GM23338 (cell line): ENCODE data around the gene MAT2A. TPM values are rescaled to one million over a fixed set of nuclear protein-coding genes. Genes with fewer than 3 reads are reported as not detected.
A peak's percentile ranks its signal among the peaks of the same experiment; 100 is the strongest.

Experiments used
- ATAC-seq: fragments of 200-7000 bp; cut with Tn5 transposase; 3 replicates; pipeline ENCODE4 v1.9.1; 2020
- DNase-seq: peaks from one replicate; pipeline ENCODE4 v3.0.0-alpha.2; 2015; ENCODE audit warnings: low spot score
- H2AFZ ChIP-seq: fragments of 200-600 bp; sonication (generic); 2 replicates; pipeline ENCODE4 v1.8.0; 2016; ENCODE audit warnings: antibody characterized with exemption, mild to moderate bottlenecking, moderate library complexity
- H3F3A ChIP-seq: fragments of 200-600 bp; sonication (generic); replicated peaks from 2 replicates; pipeline ENCODE4 v1.8.0; 2017; ENCODE audit warnings: antibody characterized with exemption, mixed run types, low read depth
- H3K27ac ChIP-seq: fragments of 200-600 bp; sonication (generic); 2 replicates; pipeline ENCODE4 v1.6.1; 2016; ENCODE audit warnings: low read depth
- H3K27me3 ChIP-seq: fragments of 200-600 bp; sonication (generic); 2 replicates; pipeline ENCODE4 v1.8.0; 2016; ENCODE audit warnings: mild to moderate bottlenecking, mixed run types, moderate library complexity; ENCODE audit not compliant: insufficient read depth
- H3K36me3 ChIP-seq: fragments of 200-600 bp; sonication (generic); 2 replicates; pipeline ENCODE4 v1.8.0; 2016; ENCODE audit warnings: mild to moderate bottlenecking; ENCODE audit not compliant: insufficient read depth
- H3K4me1 ChIP-seq: fragments of 200-600 bp; sonication (generic); 2 replicates; pipeline ENCODE4 v1.8.0; 2016; ENCODE audit warnings: mild to moderate bottlenecking, moderate library complexity; ENCODE audit not compliant: insufficient read depth
- H3K4me2 ChIP-seq: fragments of 200-600 bp; sonication (generic); 2 replicates; pipeline ENCODE4 v1.7.1; 2017; ENCODE audit warnings: mixed run types
- H3K4me3 ChIP-seq: fragments of 200-600 bp; sonication (generic); 2 replicates; pipeline ENCODE4 v1.6.1; 2016; ENCODE audit warnings: mixed run types
- H3K79me2 ChIP-seq: fragments of 200-600 bp; sonication (generic); replicated peaks from 2 replicates; pipeline ENCODE4 v1.8.0; 2017; ENCODE audit warnings: mild to moderate bottlenecking; ENCODE audit not compliant: insufficient read depth
- H3K9me2 ChIP-seq: fragments of 200-600 bp; sonication (generic); 2 replicates; pipeline ENCODE4 v1.8.0; 2017; ENCODE audit not compliant: insufficient read depth
- H4K20me1 ChIP-seq: fragments of 200-600 bp; sonication (generic); replicated peaks from 2 replicates; pipeline ENCODE4 v1.8.0; 2017; ENCODE audit warnings: mild to moderate bottlenecking; ENCODE audit not compliant: insufficient read depth
- H3K27ac Mint-ChIP-seq: 2 replicates; pipeline ENCODE4 v1.8.0; 2020; ENCODE audit warnings: inconsistent platforms, mild to moderate bottlenecking, moderate library complexity, mixed read lengths
- H3K27me3 Mint-ChIP-seq: 3 replicates; pipeline ENCODE4 v1.8.0; 2022; ENCODE audit warnings: low read depth, mild to moderate bottlenecking, moderate library complexity, mixed read lengths, inconsistent platforms; ENCODE audit not compliant: insufficient read depth, poor library complexity
- H3K36me3 Mint-ChIP-seq: 3 replicates; pipeline ENCODE4 v1.8.0; 2021; ENCODE audit warnings: low read depth, mild to moderate bottlenecking, inconsistent platforms, moderate library complexity, mixed read lengths
- H3K4me1 Mint-ChIP-seq: 3 replicates; pipeline ENCODE4 v1.8.0; 2020; ENCODE audit warnings: mild to moderate bottlenecking, inconsistent platforms, mixed read lengths
- H3K4me3 Mint-ChIP-seq: 3 replicates; pipeline ENCODE4 v1.8.0; 2021; ENCODE audit warnings: moderate library complexity, mild to moderate bottlenecking, inconsistent platforms, mixed read lengths
- H3K9me3 Mint-ChIP-seq: 3 replicates; pipeline ENCODE4 v1.8.0; 2020; ENCODE audit warnings: moderate library complexity, mild to moderate bottlenecking, inconsistent platforms, mixed read lengths
- CREB1 ChIP-seq: fragments of 250-450 bp; sonication (Bioruptor Pico); IDR thresholded peaks from 2 replicates; pipeline ENCODE4 v1.5.0; 2020; ENCODE audit warnings: low read depth, mild to moderate bottlenecking, moderate library complexity
- EZH2 ChIP-seq: fragments of 200-600 bp; sonication (generic); IDR thresholded peaks from one replicate; pipeline ENCODE4 v1.8.0; 2017; ENCODE audit warnings: antibody characterized with exemption, mild to moderate bottlenecking, low read depth; ENCODE audit not compliant: unreplicated experiment
- EZH2phosphoT487 ChIP-seq: fragments of 200-600 bp; sonication (generic); IDR thresholded peaks from one replicate; pipeline ENCODE4 v1.8.1; 2018; ENCODE audit warnings: antibody characterized with exemption; ENCODE audit not compliant: unreplicated experiment
- JUNB ChIP-seq: IDR thresholded peaks from one replicate; pipeline ENCODE4 v1.6.1; 2016; ENCODE audit warnings: antibody characterized with exemption; ENCODE audit not compliant: unreplicated experiment
- NANOG ChIP-seq: IDR thresholded peaks from 2 replicates; pipeline ENCODE4 v1.6.1; 2016; ENCODE audit warnings: antibody characterized with exemption, borderline replicate concordance
- STAT1 ChIP-seq: IDR thresholded peaks from one replicate; pipeline ENCODE4 v1.6.1; 2016; ENCODE audit warnings: antibody characterized with exemption; ENCODE audit not compliant: unreplicated experiment
- ZNF114 ChIP-seq: fragments of 250-450 bp; sonication (Bioruptor Pico); IDR thresholded peaks from 2 replicates; pipeline ENCODE4 v1.5.0; 2020; ENCODE audit warnings: mild to moderate bottlenecking, moderate library complexity
- ZNF331 ChIP-seq: fragments of 250-450 bp; sonication (Bioruptor Pico); IDR thresholded peaks from 2 replicates; pipeline ENCODE4 v1.5.0; 2020; ENCODE audit warnings: low read depth, mild to moderate bottlenecking, moderate library complexity
- polyA plus RNA-seq: library from polyadenylated mRNA; unstranded; fragments of >200 nt; fragmentation: Nextera tagmentation; extraction: Ambion mirVana; gene quantifications from 2 replicates; pipeline ENCODE4 v1.2.1, GENCODE V29; 2016
- total RNA-seq: library from RNA; depleted of rRNA; stranded (reverse); fragments of >200 nt; shearing (Covaris generic); gene quantifications from 2 replicates; pipeline ENCODE4 v1.2.3, GENCODE V29; 2014
- TF ChIP-seq, protein P1 (sequence below), 2 experiments: fragments of 200-600 bp in 1 of 2; sonication (generic) in 1 of 2; conservative IDR thresholded peaks; 2 replicates each; pipeline versions ENCODE4 v1.5.1 to v1.6.1; 2016 to 2017; ENCODE audit warnings: antibody characterized with exemption in 2 of 2, low read depth in 2 of 2, mild to moderate bottlenecking in 2 of 2, moderate library complexity in 1 of 2
- TF ChIP-seq, protein P2 (sequence below): IDR thresholded peaks from 2 replicates; pipeline ENCODE4 v1.6.1; 2016; ENCODE audit warnings: antibody characterized with exemption
- TF ChIP-seq, protein P3 (sequence below): IDR thresholded peaks from one replicate; pipeline ENCODE4 v1.6.1; 2018; ENCODE audit warnings: antibody characterized with exemption; ENCODE audit not compliant: unreplicated experiment

Gene MAT2A
- total and polyA plus RNA-seq, 2 experiments from 2014 or later, result 105 to 232 TPM

DNA sequence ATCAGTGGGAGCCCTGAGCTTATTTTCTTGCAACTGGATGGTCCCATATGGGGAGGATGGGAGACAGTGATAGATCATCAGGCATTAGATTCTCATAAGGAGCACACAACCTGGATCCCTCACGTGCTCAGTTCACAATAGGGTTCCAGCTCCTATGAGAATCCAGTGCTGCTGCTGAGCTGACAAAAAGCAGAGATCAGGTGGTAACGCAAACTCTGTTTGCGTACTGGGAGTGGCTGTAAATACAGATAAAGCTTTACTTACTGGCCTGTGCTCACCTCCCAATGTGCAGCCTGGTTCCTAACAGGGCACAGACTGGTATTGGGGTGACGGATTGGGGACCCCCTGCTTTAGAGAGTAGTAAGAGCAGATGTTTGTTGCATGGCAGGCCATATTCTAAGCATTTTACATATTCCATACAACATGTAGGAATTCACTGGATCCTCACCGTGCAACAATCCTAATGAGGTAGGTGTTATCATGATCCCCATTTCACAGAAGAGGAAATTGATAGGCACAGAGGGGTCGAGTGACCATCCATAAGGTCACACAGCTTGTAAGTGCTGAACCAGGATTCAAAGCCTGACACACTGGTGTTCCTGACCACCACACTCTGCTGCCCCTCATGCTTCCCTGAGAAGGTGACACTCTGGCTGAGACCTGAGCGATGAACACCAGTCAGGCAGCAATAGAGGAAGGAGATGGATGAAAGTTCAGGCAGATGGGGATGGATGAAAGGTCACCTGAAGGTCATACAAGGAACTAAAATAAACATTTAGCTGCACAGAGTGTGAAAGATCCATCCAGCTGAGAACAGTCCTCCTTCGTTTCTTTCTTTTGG, 15.7 kb upstream of the MAT2A start:
- DNase-seq (no peak), ATAC-seq (no peak)
- no peaks in the 10 kb centered on the region for H3K36me3 ChIP-seq
- no peaks in the 10 kb centered on the region for H3K27me3 ChIP-seq
- H3K4me3 Mint-ChIP-seq, result no peak overlapping the region
- H3K9me2 ChIP-seq, result no peaks in the 10 kb centered on the region
- H3F3A ChIP-seq, result no peaks in the 10 kb centered on the region
- 0 out of 2 replicates have a peak overlapping the region, but pooled peaks have one; percentile 68 for H2AFZ ChIP-seq
- no peak for TF ChIP-seq ZNF331 (CRISPR knock-in tag)
- no peak for TF ChIP-seq EZH2phosphoT487
- no peak for TF ChIP-seq NANOG
- TF ChIP-seq STAT1, result no peak
- no peak for TF ChIP-seq CREB1 (CRISPR knock-in tag)
- no peak for TF ChIP-seq EZH2
- TF ChIP-seq, protein P1, sequence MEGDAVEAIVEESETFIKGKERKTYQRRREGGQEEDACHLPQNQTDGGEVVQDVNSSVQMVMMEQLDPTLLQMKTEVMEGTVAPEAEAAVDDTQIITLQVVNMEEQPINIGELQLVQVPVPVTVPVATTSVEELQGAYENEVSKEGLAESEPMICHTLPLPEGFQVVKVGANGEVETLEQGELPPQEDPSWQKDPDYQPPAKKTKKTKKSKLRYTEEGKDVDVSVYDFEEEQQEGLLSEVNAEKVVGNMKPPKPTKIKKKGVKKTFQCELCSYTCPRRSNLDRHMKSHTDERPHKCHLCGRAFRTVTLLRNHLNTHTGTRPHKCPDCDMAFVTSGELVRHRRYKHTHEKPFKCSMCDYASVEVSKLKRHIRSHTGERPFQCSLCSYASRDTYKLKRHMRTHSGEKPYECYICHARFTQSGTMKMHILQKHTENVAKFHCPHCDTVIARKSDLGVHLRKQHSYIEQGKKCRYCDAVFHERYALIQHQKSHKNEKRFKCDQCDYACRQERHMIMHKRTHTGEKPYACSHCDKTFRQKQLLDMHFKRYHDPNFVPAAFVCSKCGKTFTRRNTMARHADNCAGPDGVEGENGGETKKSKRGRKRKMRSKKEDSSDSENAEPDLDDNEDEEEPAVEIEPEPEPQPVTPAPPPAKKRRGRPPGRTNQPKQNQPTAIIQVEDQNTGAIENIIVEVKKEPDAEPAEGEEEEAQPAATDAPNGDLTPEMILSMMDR (conservative IDR thresholded peaks at IDR 0.05; ENCODE audit: low read depth in 2 of 2), result no peak
- no peak for TF ChIP-seq ZNF114
- TF ChIP-seq, protein P2, sequence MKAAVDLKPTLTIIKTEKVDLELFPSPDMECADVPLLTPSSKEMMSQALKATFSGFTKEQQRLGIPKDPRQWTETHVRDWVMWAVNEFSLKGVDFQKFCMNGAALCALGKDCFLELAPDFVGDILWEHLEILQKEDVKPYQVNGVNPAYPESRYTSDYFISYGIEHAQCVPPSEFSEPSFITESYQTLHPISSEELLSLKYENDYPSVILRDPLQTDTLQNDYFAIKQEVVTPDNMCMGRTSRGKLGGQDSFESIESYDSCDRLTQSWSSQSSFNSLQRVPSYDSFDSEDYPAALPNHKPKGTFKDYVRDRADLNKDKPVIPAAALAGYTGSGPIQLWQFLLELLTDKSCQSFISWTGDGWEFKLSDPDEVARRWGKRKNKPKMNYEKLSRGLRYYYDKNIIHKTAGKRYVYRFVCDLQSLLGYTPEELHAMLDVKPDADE, result no peak
- TF ChIP-seq JUNB, result no peak
- peaks cover 6% of the 10 kb centered on the region for H3K27me3 Mint-ChIP-seq
- H3K27ac ChIP-seq, result no peak overlapping the region
- no peak overlapping the region for H3K4me2 ChIP-seq
- peaks cover 4% of the 10 kb centered on the region; the same call in 1 of the 2 replicates for H3K4me1 ChIP-seq
- no peaks in the 10 kb centered on the region for H3K36me3 Mint-ChIP-seq
- H3K4me3 ChIP-seq, result no peak overlapping the region
- H3K27ac Mint-ChIP-seq, result no peak overlapping the region
- H3K9me3 Mint-ChIP-seq, result no peaks in the 10 kb centered on the region
- H3K4me1 Mint-ChIP-seq, result peaks cover 20% of the 10 kb centered on the region
- H3K79me2 ChIP-seq, result no peaks in the 10 kb centered on the region
- H4K20me1 ChIP-seq, result no peaks in the 10 kb centered on the region

DNA sequence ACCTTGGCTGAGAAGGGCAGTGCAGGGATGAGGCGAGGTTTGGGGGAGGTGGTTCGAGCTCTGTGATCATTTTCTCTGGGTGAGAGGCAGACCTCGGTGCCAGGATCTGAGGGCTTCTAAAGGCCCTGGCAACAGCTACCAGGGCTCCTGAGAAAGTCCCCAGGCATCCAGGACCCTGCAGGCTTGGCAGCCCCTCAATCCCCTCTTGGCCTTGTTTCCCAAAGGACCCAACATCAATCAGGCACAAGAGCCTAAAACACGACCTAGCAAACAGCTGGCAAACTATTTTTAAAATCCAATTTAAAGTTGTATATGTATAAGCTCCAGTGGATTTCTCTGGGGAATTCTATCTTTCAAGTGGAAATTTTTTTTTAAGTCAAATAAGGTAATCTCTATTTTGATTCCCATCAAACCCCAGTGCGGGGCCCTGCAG, 15.0 kb upstream of the MAT2A start:
- Histone ChIP-seq H3K4me2 (no peak overlapping the region), H3K27me3 (no peaks in the 10 kb centered on the region), H4K20me1 (no peaks in the 10 kb centered on the region), H3K4me1 (peaks cover 4% of the 10 kb centered on the region; the same call in 1 of the 2 replicates), H2AFZ (peak overlapping the region; percentile 68), H3K4me3 (no peak overlapping the region), H3K36me3 (no peaks in the 10 kb centered on the region), H3K27ac (no peak overlapping the region), H3K9me2 (no peaks in the 10 kb centered on the region), H3F3A (no peaks in the 10 kb centered on the region), H3K79me2 (no peaks in the 10 kb centered on the region)
- no peak overlapping the region for H3K27ac Mint-ChIP-seq
- DNase-seq, result no peak
- peaks cover 7% of the 10 kb centered on the region for H3K27me3 Mint-ChIP-seq
- H3K9me3 Mint-ChIP-seq, result no peaks in the 10 kb centered on the region
- H3K4me1 Mint-ChIP-seq, result peaks cover 20% of the 10 kb centered on the region
- no peak for ATAC-seq
- no peak overlapping the region for H3K4me3 Mint-ChIP-seq
- no peaks in the 10 kb centered on the region for H3K36me3 Mint-ChIP-seq
- TF ChIP-seq CREB1 (CRISPR knock-in tag) (no peak), JUNB (no peak), ZNF331 (CRISPR knock-in tag) (no peak), NANOG (no peak), STAT1 (no peak), ZNF114 (no peak), EZH2 (no peak)
- TF ChIP-seq, protein P2, result no peak
- TF ChIP-seq, protein P1 (conservative IDR thresholded peaks at IDR 0.05; ENCODE audit: low read depth in 2 of 2), result no peak
- TF ChIP-seq, protein P3, sequence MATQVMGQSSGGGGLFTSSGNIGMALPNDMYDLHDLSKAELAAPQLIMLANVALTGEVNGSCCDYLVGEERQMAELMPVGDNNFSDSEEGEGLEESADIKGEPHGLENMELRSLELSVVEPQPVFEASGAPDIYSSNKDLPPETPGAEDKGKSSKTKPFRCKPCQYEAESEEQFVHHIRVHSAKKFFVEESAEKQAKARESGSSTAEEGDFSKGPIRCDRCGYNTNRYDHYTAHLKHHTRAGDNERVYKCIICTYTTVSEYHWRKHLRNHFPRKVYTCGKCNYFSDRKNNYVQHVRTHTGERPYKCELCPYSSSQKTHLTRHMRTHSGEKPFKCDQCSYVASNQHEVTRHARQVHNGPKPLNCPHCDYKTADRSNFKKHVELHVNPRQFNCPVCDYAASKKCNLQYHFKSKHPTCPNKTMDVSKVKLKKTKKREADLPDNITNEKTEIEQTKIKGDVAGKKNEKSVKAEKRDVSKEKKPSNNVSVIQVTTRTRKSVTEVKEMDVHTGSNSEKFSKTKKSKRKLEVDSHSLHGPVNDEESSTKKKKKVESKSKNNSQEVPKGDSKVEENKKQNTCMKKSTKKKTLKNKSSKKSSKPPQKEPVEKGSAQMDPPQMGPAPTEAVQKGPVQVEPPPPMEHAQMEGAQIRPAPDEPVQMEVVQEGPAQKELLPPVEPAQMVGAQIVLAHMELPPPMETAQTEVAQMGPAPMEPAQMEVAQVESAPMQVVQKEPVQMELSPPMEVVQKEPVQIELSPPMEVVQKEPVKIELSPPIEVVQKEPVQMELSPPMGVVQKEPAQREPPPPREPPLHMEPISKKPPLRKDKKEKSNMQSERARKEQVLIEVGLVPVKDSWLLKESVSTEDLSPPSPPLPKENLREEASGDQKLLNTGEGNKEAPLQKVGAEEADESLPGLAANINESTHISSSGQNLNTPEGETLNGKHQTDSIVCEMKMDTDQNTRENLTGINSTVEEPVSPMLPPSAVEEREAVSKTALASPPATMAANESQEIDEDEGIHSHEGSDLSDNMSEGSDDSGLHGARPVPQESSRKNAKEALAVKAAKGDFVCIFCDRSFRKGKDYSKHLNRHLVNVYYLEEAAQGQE, result no peak
